Activated CD4-positive, alpha-beta T cell treated with anti-CD3 and anti-CD28 coated beads, Interleukin-2, amount 50 U/mL, for 1 hour (primary cell): ENCODE measurements around the gene UNC5A.

Experiments
- DNase-seq: peaks from one replicate; pipeline ENCODE4 v3.0.0-alpha.2; 2020

UNC5A gene

GRCh38 chr5:176881816-176882566, 71.6 kb downstream of the UNC5A start:
- DNase-seq: no peak

GRCh38 chr5:176882567-176882903, 72.2 kb downstream of the UNC5A start:
- DNase-seq: no peak

GRCh38 chr5:176883700-176884570, 73.6 kb downstream of the UNC5A start:
- no peak for DNase-seq

GRCh38 chr5:176884571-176884890, 74.2 kb downstream of the UNC5A start:
- no peak for DNase-seq

GRCh38 chr5:176886336-176887251, 76.2 kb downstream of the UNC5A start:
- DNase-seq: no peak

- DNase-seq: no peak
These were observed 77.0 kb downstream of the UNC5A start for GRCh38 chr5:176887252-176887849.

GRCh38 chr5:176888016-176888864, 77.9 kb downstream of the UNC5A start:
- no peak for DNase-seq

- no peak for DNase-seq
These were observed 78.5 kb downstream of the UNC5A start for GRCh38 chr5:176888865-176889165.

GRCh38 chr5:176889321-176890280, 79.2 kb downstream of the UNC5A start:
- no peak for DNase-seq

- DNase-seq: no peak
These were observed 80.3 kb downstream of the UNC5A start for GRCh38 chr5:176890455-176891330.

- no peak for DNase-seq
These were observed 81.1 kb downstream of the UNC5A start for GRCh38 chr5:176891331-176891958.

- DNase-seq: no peak
These were observed 82.3 kb downstream of the UNC5A start for GRCh38 chr5:176892663-176893062.

GRCh38 chr5:176894298-176894697, 83.9 kb downstream of the UNC5A start:
- DNase-seq: no peak

- DNase-seq: no peak
These were observed 85.5 kb downstream of the UNC5A start for GRCh38 chr5:176895831-176896230.

- no peak for DNase-seq
These were observed 86.9 kb downstream of the UNC5A start for GRCh38 chr5:176897263-176897662.

- DNase-seq: no peak
These were observed 89.0 kb downstream of the UNC5A start, which contains the start of gene HK3 for GRCh38 chr5:176899296-176899891. TSS of gene HK3 (minus strand) at chr5:176899346. CDS start at chr5:176896159, 3,187 bp downstream.

- DNase-seq: no peak
These were observed 89.8 kb downstream of the UNC5A start for GRCh38 chr5:176899946-176900779.

- no peak for DNase-seq
These were observed 90.4 kb downstream of the UNC5A start for GRCh38 chr5:176900780-176901204.
